Loucy (cell line): ENCODE measurements around the gene OSBPL3.

Source experiments
- H2AFZ ChIP-seq: fragments of 200-600 bp; sonication (generic); 2 replicates; pipeline ENCODE4 v1.6.0; 2016; ENCODE audit warnings: antibody characterized with exemption, mild to moderate bottlenecking, low read length, moderate library complexity
- H3F3A ChIP-seq: fragments of 200-600 bp; 2 replicates; pipeline ENCODE4 v1.6.0; 2016; ENCODE audit warnings: antibody characterized with exemption, low read depth, mild to moderate bottlenecking
- H3K27me3 ChIP-seq: fragments of 200-600 bp; sonication (generic); 2 replicates; pipeline ENCODE4 v1.6.1; 2014; ENCODE audit warnings: low read length, mild to moderate bottlenecking; ENCODE audit not compliant: insufficient read depth, poor library complexity, severe bottlenecking
- H3K36me3 ChIP-seq: fragments of 200-600 bp; sonication (generic); 2 replicates; pipeline ENCODE4 v1.6.1; 2016; ENCODE audit warnings: low read length; ENCODE audit not compliant: insufficient read depth
- H3K4me1 ChIP-seq: fragments of 200-600 bp; sonication (generic); 2 replicates; pipeline ENCODE4 v1.5.1; 2014; ENCODE audit warnings: low read length, mild to moderate bottlenecking; ENCODE audit not compliant: insufficient read depth, poor library complexity, severe bottlenecking
- H3K4me2 ChIP-seq: fragments of 200-600 bp; sonication (generic); 2 replicates; pipeline ENCODE4 v1.6.0; 2014; ENCODE audit warnings: antibody characterized with exemption, low read length, low read depth, mild to moderate bottlenecking; ENCODE audit not compliant: poor library complexity, severe bottlenecking
- H3K4me3 ChIP-seq: fragments of 200-600 bp; sonication (generic); 2 replicates; pipeline ENCODE4 v1.5.1; 2014; ENCODE audit warnings: low read length, mild to moderate bottlenecking, mixed read lengths; ENCODE audit not compliant: poor library complexity, severe bottlenecking
- H3K79me2 ChIP-seq: fragments of 200-600 bp; sonication (generic); 2 replicates; pipeline ENCODE4 v1.6.1; 2014; ENCODE audit warnings: low read length; ENCODE audit not compliant: insufficient read depth
- H3K9ac ChIP-seq: fragments of 200-600 bp; sonication (generic); 2 replicates; pipeline ENCODE4 v1.6.0; 2014; ENCODE audit warnings: mild to moderate bottlenecking, low read depth, low read length, moderate library complexity; ENCODE audit not compliant: poor library complexity, severe bottlenecking
- H3K9me2 ChIP-seq: fragments of 200-600 bp; sonication (generic); replicated peaks from 2 replicates; pipeline ENCODE4 v1.6.1; 2016; ENCODE audit warnings: low read depth, low read length, mixed read lengths
- H3K9me3 ChIP-seq: fragments of 200-600 bp; sonication (generic); 2 replicates; pipeline ENCODE4 v1.6.1; 2014; ENCODE audit warnings: mild to moderate bottlenecking, antibody characterized with exemption, low read length, low read depth; ENCODE audit not compliant: insufficient read depth
- H4K20me1 ChIP-seq: fragments of 200-600 bp; sonication (generic); 2 replicates; pipeline ENCODE4 v1.6.0; 2014; ENCODE audit warnings: antibody characterized with exemption, low read length, mild to moderate bottlenecking; ENCODE audit not compliant: insufficient read depth, poor library complexity, severe bottlenecking
- CTCF ChIP-seq: fragments of 200-600 bp; sonication (generic); conservative IDR thresholded peaks from 2 replicates; pipeline ENCODE4 v1.5.1; 2014; ENCODE audit warnings: mild to moderate bottlenecking, antibody characterized with exemption, low read length
- EZH2phosphoT487 ChIP-seq: fragments of 200-600 bp; IDR thresholded peaks from 2 replicates; pipeline ENCODE4 v1.6.1; 2018; ENCODE audit warnings: antibody characterized with exemption, mild to moderate bottlenecking, moderate library complexity, borderline replicate concordance

The OSBPL3 gene

GRCh38 chr7:24975644-24976260, 4.2 kb downstream of the OSBPL3 start:
- Histone ChIP-seq H3K4me2 (peak overlapping the region; percentile 94), H3K36me3 (no peaks in the 10 kb centered on the region), H3F3A (0 out of 2 replicates have a peak, but pooled peaks cover 2% of the 10 kb centered on the region), H3K27me3 (no peaks in the 10 kb centered on the region), H3K4me1 (peaks cover 76% of the 10 kb centered on the region), H4K20me1 (peaks cover 60% of the 10 kb centered on the region), H3K9me3 (no peaks in the 10 kb centered on the region), H3K79me2 (peaks cover 85% of the 10 kb centered on the region), H3K9ac (peak overlapping the region; percentile 49), H2AFZ (no peak overlapping the region), H3K9me2 (no peaks in the 10 kb centered on the region), H3K4me3 (peak overlapping the region; percentile 84)
- TF ChIP-seq CTCF (no peak), EZH2phosphoT487 (no peak)

GRCh38 chr7:24975172-24975571, 4.8 kb downstream of the OSBPL3 start:
- Histone ChIP-seq H4K20me1 (peaks cover 65% of the 10 kb centered on the region), H3K4me2 (peak overlapping the region; percentile 94), H3K27me3 (no peaks in the 10 kb centered on the region), H3K36me3 (no peaks in the 10 kb centered on the region), H2AFZ (no peak overlapping the region), H3K79me2 (peaks cover 91% of the 10 kb centered on the region), H3K9me2 (no peaks in the 10 kb centered on the region), H3F3A (0 out of 2 replicates have a peak, but pooled peaks cover 2% of the 10 kb centered on the region), H3K9me3 (no peaks in the 10 kb centered on the region), H3K4me1 (peaks cover 79% of the 10 kb centered on the region), H3K9ac (peak overlapping the region; percentile 49), H3K4me3 (peak overlapping the region; percentile 84)
- no peak for TF ChIP-seq CTCF
- no peak for TF ChIP-seq EZH2phosphoT487

GRCh38 chr7:24974026-24974832, 5.7 kb downstream of the OSBPL3 start:
- Histone ChIP-seq H3K79me2 (peaks cover 100% of the 10 kb centered on the region), H3K36me3 (no peaks in the 10 kb centered on the region), H3K4me2 (peak overlapping the region; percentile 94), H3K9me3 (no peaks in the 10 kb centered on the region), H3K4me1 (peaks cover 83% of the 10 kb centered on the region), H3F3A (0 out of 2 replicates have a peak, but pooled peaks cover 2% of the 10 kb centered on the region), H3K9ac (peak overlapping the region; percentile 49), H3K27me3 (no peaks in the 10 kb centered on the region), H2AFZ (no peak overlapping the region), H3K9me2 (no peaks in the 10 kb centered on the region), H3K4me3 (peak overlapping the region; percentile 84), H4K20me1 (peaks cover 69% of the 10 kb centered on the region)
- no peak for TF ChIP-seq CTCF
- no peak for TF ChIP-seq EZH2phosphoT487
